Gastrocnemius medialis (tissue), 4 donors: ENCODE results near the gene RAB39A. TPM values are rescaled to one million over a fixed set of nuclear protein-coding genes. Genes with fewer than 3 reads are reported as not detected.

Experiments
- ATAC-seq, 2 donors: fragments of 150-250 bp; one replicate each; pipeline ENCODE4 v1.9.1; 2016
- DNase-seq, 2 donors: peaks; one replicate each; pipeline ENCODE4 v3.0.0-alpha.2; 2019
- H3K27ac ChIP-seq, 4 donors: fragments of 200-600 bp; sonication (generic); 1 replicate in 1 of 4; 2 replicates in 3 of 4; pipeline ENCODE4 v1.5.1; 2016 to 2018; ENCODE audit warnings: mild to moderate bottlenecking in 2 of 4, moderate library complexity in 1 of 4
- H3K27me3 ChIP-seq, 3 donors: fragments of 200-600 bp; sonication (generic) in 2 of 3; 1 replicate in 1 of 3; 2 replicates in 2 of 3; pipeline versions ENCODE4 v1.5.1 to v1.6.0; 2016 to 2019; ENCODE audit warnings: mild to moderate bottlenecking in 1 of 3, moderate library complexity in 1 of 3
- H3K36me3 ChIP-seq, 2 donors: fragments of 200-600 bp; sonication (generic) in 1 of 2; one replicate each; pipeline ENCODE4 v1.5.1; 2017 to 2018
- H3K4me1 ChIP-seq, 2 donors: fragments of 200-600 bp; sonication (generic) in 1 of 2; one replicate each; pipeline ENCODE4 v1.5.1; 2016 to 2017; ENCODE audit warnings: mild to moderate bottlenecking in 2 of 2
- H3K4me3 ChIP-seq, 4 donors: fragments of 200-600 bp; sonication (generic) in 3 of 4; 1 replicate in 1 of 4; 2 replicates in 3 of 4; pipeline ENCODE4 v1.5.1; 2016 to 2019; ENCODE audit warnings: mild to moderate bottlenecking in 2 of 4
- H3K9me3 ChIP-seq, 3 donors: fragments of 200-600 bp; sonication (generic) in 2 of 3; 1 replicate in 1 of 3; 2 replicates in 2 of 3; pipeline ENCODE4 v1.5.1; 2016 to 2019
- POLR2A ChIP-seq, 2 donors: fragments of 450-650 bp; IDR thresholded peaks; one replicate each; pipeline ENCODE4 v1.6.1; 2017; ENCODE audit warnings: antibody characterized with exemption in 2 of 2, mild to moderate bottlenecking in 2 of 2, moderate library complexity in 2 of 2
- in situ Hi-C, 4 donors: fragments of 200-750 bp; cut with MboI; loops; one replicate each; pipeline versions ENCODE4 v1.15.0 to v1.8.0; 2017; ENCODE audit warnings: low sequenced_read_pairs in 4 of 4
- intact Hi-C: fragments of 100-400 bp; cut with DNase I; formaldehyde crosslinking; loops from one replicate; pipeline ENCODE4 v1.15.1; 2023; ENCODE audit warnings: low total_unique reads
- total RNA-seq, 4 donors: library from RNA; depleted of rRNA; stranded (reverse); fragments of >200 nt; gene quantifications; one replicate each; pipeline versions ENCODE4 v1.1.0 to v1.2.3, GENCODE V29; 2016
- TF ChIP-seq, protein P1 (sequence below), 5 experiments: fragments of 450-650 bp in 3 of 5; fragments of 200-600 bp in 2 of 5; sonication (generic) in 2 of 5; IDR thresholded peaks in 4 of 5; conservative IDR thresholded peaks in 1 of 5; 1 replicate in 4 of 5; 2 replicates in 1 of 5; pipeline ENCODE4 v1.5.1; 2016 to 2019; ENCODE audit warnings: antibody characterized with exemption in 5 of 5, mild to moderate bottlenecking in 3 of 5, moderate library complexity in 3 of 5

The RAB39A gene
- total RNA-seq, 4 donors from 2014 or later: 0.22 TPM; not detected in 3

DNA sequence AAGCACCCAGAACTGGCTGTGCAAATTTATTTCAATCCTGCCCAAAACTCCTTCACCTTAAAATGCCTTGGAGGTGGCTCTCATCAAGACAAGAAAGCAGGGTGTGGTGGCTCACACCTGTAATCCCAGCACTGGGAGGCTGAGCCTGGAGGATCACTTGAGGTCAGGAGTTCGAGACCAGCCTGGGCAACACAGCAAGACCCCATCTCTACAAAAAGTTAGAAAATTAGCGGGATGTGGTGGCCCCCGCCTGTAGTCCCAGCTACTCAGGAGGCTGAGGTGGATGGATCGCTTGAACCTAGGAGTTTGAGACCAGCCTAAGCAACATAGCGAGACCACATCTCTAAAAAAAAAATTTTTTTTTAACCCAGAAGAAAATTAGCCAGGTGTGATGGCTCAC, 689 bp upstream of the RAB39A start:
- in situ Hi-C loops: no loop called here
- Histone ChIP-seq H3K4me3 (peak overlapping the region in 2 of 4 donors; percentile 14 to 44), H3K9me3 (no peaks in the 10 kb centered on the region), H3K27me3 (peaks cover 20 to 40% (median 31%) of the 10 kb centered on the region in 3 donors), H3K36me3 (no peaks in the 10 kb centered on the region), H3K4me1 (peaks cover 3 to 7% of the 10 kb centered on the region in 2 donors), H3K27ac (no peak overlapping the region)
- intact Hi-C loops: no loop called here
- TF ChIP-seq POLR2A (IDR thresholded peaks at IDR 0.05): no peak
- TF ChIP-seq, protein P1, sequence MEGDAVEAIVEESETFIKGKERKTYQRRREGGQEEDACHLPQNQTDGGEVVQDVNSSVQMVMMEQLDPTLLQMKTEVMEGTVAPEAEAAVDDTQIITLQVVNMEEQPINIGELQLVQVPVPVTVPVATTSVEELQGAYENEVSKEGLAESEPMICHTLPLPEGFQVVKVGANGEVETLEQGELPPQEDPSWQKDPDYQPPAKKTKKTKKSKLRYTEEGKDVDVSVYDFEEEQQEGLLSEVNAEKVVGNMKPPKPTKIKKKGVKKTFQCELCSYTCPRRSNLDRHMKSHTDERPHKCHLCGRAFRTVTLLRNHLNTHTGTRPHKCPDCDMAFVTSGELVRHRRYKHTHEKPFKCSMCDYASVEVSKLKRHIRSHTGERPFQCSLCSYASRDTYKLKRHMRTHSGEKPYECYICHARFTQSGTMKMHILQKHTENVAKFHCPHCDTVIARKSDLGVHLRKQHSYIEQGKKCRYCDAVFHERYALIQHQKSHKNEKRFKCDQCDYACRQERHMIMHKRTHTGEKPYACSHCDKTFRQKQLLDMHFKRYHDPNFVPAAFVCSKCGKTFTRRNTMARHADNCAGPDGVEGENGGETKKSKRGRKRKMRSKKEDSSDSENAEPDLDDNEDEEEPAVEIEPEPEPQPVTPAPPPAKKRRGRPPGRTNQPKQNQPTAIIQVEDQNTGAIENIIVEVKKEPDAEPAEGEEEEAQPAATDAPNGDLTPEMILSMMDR (IDR thresholded peaks at IDR 0.05 in 4 of 5, conservative IDR thresholded peaks at IDR 0.05 in 1 of 5): no peak
- no peak for DNase-seq
- no peak for ATAC-seq

DNA sequence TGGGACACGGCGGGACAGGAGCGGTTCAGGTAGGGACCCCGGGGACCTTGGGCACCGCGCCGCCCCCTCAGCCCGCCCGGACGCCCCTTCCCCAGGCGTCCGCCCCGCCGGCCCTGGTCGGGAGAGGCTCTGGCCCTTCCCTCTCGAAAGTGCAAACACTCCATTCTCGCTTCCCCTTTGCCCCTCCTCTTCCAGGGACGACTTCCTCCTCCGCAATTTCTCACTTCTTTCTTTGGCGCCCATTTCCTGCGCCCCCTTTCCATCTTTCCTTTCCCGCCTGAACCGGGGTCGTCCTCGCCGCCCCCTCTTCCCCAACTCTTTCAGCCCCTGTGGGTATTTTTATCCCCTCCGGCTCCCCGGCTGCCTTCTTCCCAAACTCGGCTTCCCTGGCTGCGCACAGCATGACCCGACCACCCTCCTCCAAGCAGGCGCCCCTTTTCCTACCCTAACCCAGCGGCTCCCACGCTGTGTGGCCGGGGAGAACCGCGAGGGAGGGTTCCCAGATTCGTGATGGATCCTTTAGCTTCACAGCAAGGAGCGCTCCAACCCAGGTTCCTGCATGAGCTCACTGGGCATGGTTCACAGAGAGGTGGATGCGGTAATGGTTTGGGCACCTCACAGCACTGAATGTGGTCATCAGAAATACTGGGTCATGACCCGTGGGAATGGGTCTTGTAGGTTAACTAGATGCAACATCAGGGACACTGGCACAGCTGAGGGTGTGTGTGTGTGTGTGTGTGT, 689 bp downstream of the RAB39A start:
- Histone ChIP-seq H3K36me3 (no peaks in the 10 kb centered on the region), H3K4me3 (peak overlapping the region; percentile 38 to 48 (median 44)), H3K4me1 (peaks cover 3 to 7% of the 10 kb centered on the region in 2 donors), H3K27ac (no peak overlapping the region), H3K9me3 (no peaks in the 10 kb centered on the region), H3K27me3 (peaks cover 20 to 40% (median 31%) of the 10 kb centered on the region in 3 donors)
- peak in 1 of 2 donors; percentile 13 for DNase-seq
- TF ChIP-seq, protein P1 (IDR thresholded peaks at IDR 0.05 in 4 of 5, conservative IDR thresholded peaks at IDR 0.05 in 1 of 5): no peak
- no peak for TF ChIP-seq POLR2A (IDR thresholded peaks at IDR 0.05)
- ATAC-seq: no peak
- in situ Hi-C loops (no loop called here), intact Hi-C loops (no loop called here)

DNA sequence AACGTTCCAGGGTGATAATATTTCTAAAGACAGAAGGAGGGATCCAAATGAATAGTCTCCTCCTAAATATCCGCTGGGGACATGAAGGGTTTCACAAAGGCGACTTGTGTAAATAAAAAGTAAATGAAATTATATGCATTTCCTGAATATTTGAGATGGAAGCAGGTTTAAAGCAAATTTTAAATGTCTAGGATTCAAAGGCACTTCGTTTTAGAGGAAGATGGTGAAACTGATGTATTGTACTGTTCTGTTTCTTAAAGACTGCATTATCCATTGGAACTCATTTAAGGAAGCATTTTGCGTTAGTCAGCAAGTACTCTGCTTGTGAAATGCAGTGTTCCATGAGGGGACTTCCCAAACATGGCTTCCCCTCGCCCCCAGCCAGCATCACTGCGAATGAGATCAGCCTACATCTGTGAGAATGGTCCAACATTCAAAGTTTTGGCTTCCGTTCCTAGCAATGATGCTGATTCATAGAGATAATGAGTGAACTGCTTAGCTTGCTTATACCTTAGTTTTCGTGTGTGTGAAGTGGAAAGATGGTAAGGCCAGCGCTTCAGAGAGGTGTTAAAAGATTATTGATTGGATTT, 1.5 kb downstream of the RAB39A start:
- TF ChIP-seq POLR2A (IDR thresholded peaks at IDR 0.05): no peak
- TF ChIP-seq, protein P1 (IDR thresholded peaks at IDR 0.05 in 4 of 5, conservative IDR thresholded peaks at IDR 0.05 in 1 of 5): no peak
- H3K9me3 ChIP-seq: no peaks in the 10 kb centered on the region
- no peaks in the 10 kb centered on the region for H3K36me3 ChIP-seq
- no peak overlapping the region for H3K27ac ChIP-seq
- H3K4me1 ChIP-seq: peaks cover 3 to 7% of the 10 kb centered on the region in 2 donors
- peaks cover 20 to 40% (median 31%) of the 10 kb centered on the region in 3 donors for H3K27me3 ChIP-seq
- H3K4me3 ChIP-seq: no peak overlapping the region
- ATAC-seq (no peak), DNase-seq (no peak)
- in situ Hi-C loops (no loop called here), intact Hi-C loops (no loop called here)

DNA sequence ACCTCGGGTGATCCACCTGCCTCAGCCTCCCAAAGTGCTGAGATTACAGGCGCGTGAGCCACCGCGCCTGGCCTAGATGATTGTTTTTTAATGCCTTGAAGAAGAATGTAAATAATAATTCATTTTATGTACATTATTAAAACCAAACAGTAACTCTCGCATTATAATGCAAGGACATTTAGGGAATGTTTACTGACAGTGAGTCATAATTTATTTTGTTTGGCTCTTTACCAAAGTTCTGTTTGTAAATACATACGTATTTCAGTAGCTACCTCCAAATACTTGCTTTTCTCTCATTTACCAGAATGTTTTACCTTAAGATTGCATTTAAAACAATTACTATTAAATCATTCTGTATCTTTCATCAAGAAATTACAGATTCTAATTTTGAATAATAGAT, 3.0 kb downstream of the RAB39A start:
- no peak for ATAC-seq
- no peak overlapping the region for H3K27ac ChIP-seq
- H3K4me1 ChIP-seq: peaks cover 3 to 7% of the 10 kb centered on the region in 2 donors
- no peaks in the 10 kb centered on the region for H3K36me3 ChIP-seq
- intact Hi-C loops (no loop called here), in situ Hi-C loops (no loop called here)
- no peak overlapping the region for H3K4me3 ChIP-seq
- H3K9me3 ChIP-seq: no peaks in the 10 kb centered on the region
- H3K27me3 ChIP-seq: peaks cover 20 to 35% (median 31%) of the 10 kb centered on the region in 3 donors
- no peak for TF ChIP-seq POLR2A (IDR thresholded peaks at IDR 0.05)
- TF ChIP-seq, protein P1 (IDR thresholded peaks at IDR 0.05 in 4 of 5, conservative IDR thresholded peaks at IDR 0.05 in 1 of 5): no peak
- no peak for DNase-seq
